Thyroid gland (tissue), 4 donors: ENCODE measurements around the gene RPL34.

ENCODE experiments used
- POLR2A ChIP-seq, 2 donors: fragments of 450-650 bp; IDR thresholded peaks; one replicate each; pipeline ENCODE4 v1.6.1; 2017; ENCODE audit warnings: antibody characterized with exemption in 2 of 2, mild to moderate bottlenecking in 2 of 2, moderate library complexity in 1 of 2
- TF ChIP-seq, protein P1 (sequence below), 6 experiments: fragments of 200-600 bp in 3 of 6; fragments of 450-650 bp in 3 of 6; sonication (generic) in 3 of 6; IDR thresholded peaks; one replicate each; pipeline ENCODE4 v1.5.1; 2016 to 2019; ENCODE audit warnings: antibody characterized with exemption in 6 of 6, mild to moderate bottlenecking in 2 of 6, inconsistent platforms in 1 of 6, moderate library complexity in 1 of 6

DNA sequence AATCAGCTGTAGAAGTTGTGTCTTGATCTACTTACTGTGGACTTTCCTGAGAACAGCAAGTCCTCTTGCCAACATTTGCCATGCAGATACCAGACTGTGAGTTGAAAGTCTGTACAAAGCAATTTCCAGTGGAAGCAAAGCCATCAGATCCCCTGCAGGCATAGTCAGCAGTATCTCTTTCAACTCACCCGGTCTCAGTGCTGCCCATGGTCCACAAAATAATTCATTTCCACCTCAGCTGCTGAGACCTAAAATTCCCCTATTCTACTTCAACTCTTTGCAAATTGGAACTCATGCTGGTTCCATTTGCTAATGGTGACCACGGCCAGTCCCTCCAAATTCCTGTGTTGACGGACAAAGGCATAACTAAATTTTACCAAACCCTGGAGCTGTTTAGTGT lies 46.0 kb upstream of the RPL34 start:
- TF ChIP-seq, protein P1, sequence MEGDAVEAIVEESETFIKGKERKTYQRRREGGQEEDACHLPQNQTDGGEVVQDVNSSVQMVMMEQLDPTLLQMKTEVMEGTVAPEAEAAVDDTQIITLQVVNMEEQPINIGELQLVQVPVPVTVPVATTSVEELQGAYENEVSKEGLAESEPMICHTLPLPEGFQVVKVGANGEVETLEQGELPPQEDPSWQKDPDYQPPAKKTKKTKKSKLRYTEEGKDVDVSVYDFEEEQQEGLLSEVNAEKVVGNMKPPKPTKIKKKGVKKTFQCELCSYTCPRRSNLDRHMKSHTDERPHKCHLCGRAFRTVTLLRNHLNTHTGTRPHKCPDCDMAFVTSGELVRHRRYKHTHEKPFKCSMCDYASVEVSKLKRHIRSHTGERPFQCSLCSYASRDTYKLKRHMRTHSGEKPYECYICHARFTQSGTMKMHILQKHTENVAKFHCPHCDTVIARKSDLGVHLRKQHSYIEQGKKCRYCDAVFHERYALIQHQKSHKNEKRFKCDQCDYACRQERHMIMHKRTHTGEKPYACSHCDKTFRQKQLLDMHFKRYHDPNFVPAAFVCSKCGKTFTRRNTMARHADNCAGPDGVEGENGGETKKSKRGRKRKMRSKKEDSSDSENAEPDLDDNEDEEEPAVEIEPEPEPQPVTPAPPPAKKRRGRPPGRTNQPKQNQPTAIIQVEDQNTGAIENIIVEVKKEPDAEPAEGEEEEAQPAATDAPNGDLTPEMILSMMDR (IDR thresholded peaks at IDR 0.05): no peak
- no peak for TF ChIP-seq POLR2A (IDR thresholded peaks at IDR 0.05)
